GM18508 (cell line): ENCODE results near the gene GCN1.
A peak's percentile ranks its signal among the peaks of the same experiment; 100 is the strongest.

Source experiments
- ATAC-seq: cut with Tn5 transposase; IDR thresholded peaks from one replicate; pipeline ENCODE4 v1.9.1; 2021; ENCODE audit warnings: moderate number of reproducible peaks; ENCODE audit not compliant: insufficient read depth, unreplicated experiment

The GCN1 gene

DNA sequence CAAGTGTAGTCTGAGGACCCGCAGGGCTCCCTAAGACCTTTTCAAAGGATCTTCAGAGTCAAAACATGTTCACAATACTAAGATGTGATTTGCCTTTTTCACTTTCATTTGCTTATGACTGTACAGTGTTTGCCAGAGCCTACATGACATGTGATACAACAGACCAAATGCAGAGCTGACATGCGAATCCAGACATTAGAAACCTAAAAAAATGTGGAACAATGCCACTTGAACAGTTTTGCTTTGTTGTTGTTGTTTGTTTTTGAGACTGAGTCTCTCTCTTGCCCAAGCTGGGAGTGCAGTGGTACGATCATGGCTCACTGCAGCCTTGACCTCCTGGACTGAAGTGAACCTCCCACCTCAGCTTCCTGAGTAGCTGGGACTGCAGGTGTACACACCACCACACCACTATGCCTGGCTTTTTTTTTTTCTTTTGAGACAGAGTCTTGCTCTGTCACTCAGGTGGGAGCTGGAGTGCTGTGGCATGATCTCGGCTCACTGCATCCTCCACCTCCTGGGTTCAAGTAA is 72.7 kb downstream of the GCN1 start:
- no peak for ATAC-seq

DNA sequence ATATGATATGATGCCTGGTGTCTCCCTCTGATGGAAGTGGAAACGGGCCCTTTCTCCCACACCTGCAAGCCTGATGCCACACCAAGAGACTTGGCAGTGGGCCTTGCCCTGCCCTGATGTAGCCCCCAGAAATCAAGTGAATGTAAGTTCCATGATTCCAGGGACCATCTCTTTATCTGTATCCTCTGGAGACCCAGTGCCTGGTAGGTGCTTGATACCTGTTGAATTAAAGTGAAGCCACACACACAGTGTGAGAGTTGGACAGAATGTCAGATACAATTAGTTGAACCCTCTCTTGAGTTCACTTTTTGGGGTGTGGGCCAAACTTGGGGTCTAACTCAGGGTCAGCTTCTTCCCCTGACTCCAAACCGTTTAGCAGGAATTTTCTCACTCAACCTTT is 73.2 kb downstream of the GCN1 start:
- ATAC-seq = no peak

DNA sequence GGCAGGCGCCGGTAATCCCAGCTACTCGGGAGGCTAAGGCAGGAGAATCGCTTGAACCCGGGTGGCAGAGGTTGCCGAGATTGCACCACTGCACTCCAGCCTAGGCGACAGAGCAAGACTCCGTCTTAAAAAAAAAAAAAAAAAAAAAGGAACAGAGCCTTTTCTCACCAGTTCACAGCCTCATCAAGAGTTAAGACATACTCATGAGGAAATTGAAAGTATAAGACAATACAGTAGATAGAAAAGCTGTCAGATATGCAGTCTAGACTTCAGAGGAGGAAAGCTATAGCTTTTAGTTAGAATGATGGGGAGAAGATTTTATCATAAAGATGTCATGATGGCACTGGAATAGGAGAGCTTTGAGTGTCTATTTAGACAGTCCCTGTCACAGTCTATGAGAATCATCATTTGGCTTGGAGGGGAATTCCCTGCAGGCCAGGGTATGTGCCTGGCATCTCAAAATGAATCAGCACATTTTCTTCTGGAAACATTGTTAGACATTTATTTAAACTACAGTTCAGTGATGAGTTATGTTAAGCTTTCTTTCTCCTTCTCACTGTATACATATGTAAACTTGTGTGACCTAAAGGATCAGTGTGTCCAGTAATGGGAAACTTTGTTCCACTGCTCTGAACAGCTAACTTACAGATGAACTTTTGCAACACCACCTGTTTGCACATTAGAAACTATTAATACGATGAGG is 75.1 kb downstream of the GCN1 start:
- no peak for ATAC-seq

DNA sequence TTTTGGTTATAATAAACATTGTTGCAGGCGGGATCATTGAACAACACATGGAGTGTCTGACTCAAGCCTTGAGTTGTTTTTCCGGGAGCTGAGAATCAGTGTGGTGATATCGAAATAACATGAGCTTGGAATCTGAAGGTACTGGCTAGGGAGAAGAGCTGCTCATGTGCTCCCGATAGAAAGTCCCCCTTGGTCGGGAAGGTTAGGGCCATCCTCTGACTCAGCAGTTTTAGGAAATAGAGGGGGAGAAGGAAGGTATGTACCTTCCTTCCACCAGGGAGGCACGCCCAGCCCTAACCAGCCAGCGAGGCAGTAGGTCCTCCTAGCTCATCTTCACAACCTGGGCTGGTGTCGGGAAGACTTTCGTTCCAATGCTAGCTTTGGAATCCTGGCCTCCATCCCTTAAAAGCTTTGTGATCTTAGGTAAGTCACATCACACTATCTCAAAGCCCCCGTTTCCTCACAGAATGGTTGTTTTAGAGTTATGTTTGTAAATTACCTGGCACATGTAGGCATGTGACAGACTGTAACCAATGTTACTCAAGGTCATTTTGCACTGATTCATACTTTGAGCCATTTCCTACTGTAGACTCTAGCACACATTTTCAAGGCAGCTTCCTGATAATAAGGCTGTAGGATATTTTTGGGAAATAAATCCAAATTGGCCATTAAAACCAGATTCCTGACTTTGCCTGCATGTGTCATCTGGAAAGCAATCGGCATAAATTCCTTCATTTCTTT is 76.0 kb downstream of the GCN1 start:
- no peak for ATAC-seq

DNA sequence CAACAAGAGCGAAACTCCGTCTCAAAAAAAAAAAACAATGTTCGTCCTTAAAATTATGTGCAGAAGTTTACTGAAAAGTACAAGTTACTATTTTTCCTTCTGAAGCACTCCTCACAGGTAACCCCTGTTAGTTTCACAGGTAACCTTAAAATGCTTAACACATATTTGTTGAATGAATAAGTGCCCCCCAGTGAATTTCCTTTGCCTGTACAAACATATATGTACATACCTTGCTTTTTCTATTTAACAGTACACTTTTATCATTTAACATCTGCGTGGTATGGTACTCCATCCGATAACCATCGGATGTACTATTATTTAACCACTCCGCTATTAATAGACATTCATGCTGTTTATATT is 76.6 kb downstream of the GCN1 start:
- no peak for ATAC-seq

DNA sequence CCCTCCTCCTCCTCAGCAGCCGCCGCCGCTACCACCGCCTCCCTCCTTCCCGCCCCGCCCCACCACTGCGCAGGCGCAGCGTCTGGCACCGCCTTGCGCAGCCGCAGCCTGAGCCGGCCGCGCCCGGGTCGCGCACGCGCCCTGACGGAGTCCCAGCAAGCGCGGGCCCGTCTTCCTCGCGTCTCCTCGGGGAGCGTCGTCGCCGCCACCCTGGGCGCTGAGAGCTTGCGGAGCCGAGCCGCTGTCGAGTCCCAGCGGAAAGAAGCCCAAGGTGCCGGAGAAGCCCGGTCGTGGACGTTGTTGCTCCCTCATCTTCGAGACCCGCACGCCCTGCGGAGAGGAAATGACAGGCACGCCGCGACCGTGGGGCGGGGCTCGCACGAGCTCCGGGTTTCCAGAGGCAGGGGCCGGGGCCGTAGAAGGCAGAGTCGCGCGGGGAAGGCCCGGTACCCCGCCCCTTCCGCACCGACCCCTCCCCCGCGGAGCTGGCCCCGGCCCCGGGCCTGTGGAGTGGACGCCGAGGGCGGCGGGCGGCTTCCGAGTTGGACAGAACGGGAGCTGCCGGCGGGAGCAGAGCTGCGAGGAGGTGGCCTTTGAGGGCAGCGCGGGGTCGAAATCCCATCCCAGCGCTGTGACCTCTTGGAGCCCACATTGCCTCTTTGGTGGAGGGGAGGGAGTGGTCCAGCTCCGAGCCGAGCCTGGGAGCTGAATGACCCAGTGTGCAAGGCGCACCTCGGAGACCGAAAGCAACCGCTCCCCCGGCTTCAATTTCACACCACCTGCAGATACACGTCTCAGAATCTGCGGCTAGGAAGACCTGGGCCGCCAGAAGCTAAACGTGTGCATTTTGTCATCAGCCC is 77.5 kb downstream of the GCN1 start:
- no peak for ATAC-seq

DNA sequence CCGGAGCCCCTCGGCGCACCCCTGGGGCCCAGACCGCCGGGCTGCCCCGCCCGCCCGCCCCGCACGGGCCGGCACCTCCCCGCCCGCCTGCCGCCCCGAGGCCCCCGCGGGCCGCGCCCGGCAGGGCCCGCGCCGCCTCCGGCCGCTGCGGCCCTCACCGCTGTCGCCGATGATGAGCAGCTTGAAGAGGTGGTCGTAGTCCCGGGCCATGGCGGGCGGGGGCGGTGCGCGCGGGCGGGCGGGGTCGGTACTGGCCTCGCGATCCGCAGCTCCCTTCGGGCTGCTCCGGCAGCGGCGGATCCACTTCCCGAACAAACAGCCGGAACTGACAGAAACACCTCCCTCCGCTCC is 78.1 kb downstream of the GCN1 start, which contains the start of gene RAB35:
Gene RAB35 (minus strand): TSS at position 313 of the 351 bp plus-strand sequence. CDS start 103 bp downstream, at position 210.
- no peak for ATAC-seq

DNA sequence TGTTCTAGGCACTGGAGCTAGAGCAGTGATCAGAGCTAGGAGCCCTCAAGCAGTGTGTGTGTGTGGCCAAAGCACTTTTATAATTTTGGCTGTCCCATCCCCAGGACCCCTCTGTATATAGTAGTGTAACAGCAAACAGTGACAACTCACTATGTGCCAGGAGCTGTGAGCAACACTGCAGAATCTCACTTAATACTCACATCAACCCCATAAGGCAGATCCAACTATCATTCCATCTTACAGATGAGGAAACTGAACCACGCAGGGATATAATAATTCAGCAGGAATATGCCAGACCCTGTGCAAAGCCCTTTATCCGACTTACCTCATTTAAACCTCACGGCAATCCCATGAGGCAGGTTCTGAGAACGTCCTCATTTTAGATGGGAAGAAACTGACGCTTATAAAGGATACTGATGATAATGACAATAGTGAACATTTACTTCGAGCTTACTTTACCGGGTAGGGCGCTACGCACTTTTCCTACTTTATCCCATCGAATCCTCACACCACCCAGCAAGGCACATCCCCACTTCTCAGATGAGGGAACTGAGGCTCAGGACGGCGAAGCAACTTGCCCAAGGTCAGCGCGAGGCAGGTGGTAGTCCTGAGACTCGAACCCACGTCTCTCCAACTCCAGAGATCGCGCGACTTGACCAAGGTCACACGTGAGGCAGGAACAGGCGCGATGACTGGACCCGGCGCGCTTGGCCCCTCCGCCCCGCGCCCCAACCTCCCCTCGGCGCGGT is 78.6 kb downstream of the GCN1 start:
- no peak for ATAC-seq

DNA sequence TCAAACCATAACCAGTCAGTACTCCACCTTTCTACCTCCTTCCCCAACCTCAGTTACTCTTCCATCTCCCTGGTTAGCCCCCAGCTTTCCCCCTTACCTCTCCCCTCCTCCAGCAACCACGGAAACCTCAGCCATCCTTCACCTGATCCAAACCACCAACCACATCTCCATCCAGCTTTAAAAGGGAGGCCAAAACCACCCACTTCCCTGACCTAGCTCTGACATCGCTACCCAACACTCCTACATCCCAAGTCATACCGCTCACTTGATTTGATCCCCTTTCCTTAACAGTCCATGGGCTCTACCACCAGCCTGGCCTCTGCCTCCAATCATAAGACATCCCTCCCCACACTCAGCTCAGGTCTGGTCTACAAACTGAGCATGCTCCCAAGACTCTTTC is 79.4 kb downstream of the GCN1 start:
- no peak for ATAC-seq

DNA sequence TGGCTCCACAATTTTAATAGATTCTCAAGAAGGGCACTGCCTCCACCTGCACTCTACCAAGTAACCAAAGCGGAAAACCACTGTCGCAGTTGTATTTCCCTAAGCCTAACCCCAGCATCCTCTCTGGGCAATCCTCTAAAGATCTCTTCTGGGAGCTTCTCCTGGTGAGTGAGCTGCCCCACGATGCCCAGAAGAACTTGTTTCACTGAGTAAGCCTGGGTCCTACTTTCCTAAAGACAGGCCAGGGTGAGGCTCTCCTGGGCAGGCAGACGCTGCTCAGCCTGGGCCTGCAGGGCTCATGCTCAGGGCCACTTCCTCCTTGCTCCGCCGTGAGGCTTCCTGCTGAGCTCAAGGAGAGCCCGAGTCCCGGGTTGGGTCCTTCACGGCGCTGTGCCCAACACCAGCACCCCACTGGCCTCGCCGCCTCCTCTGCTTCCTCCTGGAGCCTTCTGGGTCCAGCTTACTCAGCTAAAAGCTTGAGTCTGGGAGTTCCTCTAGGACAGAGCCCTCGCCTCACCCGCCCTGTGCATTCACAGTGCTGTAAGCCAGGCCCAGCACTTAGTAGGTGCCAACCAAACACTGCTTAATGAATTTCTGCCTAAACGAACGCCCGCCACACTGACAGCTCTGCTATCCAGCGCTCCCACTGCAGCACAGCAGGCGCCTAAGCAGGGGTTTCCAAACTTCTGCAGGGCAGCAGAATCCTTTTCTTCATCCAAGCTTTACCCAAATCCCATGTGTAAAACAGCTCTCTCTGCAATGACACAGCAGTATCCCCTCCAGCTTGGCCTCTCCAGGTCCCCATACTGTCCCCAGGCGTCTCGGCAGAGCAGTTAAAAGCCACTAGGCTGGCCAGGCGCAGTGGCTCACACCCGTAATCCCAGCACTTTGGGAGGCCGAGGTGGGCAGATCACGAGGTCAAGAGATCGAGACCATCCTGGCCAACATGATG is 83.7 kb downstream of the GCN1 start:
- peak; percentile 50 for ATAC-seq

DNA sequence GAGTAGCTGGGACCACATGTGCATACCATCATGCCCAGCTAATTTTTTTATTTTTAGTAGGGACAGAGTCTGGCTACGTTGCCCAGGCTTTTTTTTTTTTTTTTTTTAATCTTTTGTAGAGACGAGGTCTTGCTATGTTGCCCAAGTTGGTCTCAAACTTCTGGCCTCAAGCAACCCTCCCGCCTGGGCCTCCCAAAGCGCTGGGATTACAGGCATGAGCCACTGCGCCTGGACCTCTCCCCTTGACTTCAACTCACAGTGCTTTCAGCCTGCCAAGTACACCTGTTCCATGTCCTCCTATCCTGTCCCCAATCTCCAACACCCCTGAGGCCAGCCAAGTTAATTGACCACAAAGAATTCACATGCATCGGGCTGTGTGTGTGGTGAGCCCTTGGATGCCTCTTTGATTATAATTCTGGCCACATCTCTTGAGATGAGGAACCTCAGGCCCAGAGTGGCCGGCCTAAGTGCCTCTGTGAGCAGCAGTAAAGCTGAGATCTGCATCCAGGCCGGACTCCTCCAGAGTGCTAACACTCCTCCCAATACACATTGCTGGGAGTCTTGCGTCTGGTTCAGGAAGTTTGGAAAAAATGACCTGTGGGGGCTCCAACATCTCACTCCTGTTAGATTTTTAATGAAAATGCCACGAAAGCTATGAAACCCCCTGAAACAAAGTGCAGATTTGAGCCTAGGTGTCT is 84.8 kb downstream of the GCN1 start:
- ATAC-seq = no peak

DNA sequence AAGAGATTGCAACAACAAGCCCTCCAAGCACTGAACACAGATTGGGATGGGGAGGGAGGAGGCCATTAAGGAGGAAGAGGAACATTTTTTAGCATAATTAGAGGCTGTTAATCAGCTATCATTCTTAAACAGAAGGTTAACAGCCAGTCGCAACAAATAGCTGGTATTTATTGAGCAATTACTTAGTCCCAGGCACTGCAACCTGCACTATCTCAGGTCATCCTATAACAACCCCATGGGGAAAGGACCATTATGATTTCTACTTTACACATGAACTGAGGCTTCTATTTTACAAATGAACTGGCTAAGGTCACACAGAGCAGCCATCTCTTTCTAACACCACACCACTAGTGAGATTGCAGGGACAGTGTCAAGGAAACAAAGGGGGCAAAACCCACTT is 88.4 kb downstream of the GCN1 start:
- no peak for ATAC-seq

DNA sequence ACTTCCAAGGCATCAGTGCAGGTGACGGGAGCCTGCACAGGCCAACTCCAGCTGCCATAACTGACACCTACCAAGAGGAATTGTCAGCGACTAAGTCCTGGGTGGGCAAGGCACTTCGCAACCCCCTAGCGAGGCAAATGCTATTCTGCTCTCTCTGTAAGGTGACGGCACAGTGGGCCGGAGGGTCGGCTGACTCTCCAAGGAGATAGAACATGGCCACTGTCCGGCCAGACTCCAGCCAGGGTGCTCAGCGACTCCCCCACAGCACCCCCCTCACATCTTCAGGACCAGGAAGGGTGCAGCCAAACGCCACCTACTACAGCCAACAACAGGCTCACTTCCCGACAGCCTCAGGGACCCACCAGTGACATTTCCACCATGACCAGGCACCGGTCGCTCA is 91.1 kb downstream of the GCN1 start:
- ATAC-seq = no peak

DNA sequence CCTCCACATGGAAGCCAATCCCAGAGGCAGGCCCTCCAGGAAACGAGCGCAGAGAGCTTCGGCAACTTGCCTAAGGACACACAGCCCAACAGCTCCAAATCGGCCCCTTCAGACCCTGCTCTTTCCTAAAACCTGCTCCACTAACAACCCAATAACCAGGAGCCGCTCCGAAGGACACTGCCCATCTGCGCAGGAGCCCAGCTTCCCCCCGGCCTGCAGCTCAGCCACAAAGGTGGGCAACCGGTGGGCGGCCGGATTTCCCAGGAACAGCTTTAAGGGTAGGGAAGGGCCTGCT is 91.5 kb downstream of the GCN1 start:
- no peak for ATAC-seq

DNA sequence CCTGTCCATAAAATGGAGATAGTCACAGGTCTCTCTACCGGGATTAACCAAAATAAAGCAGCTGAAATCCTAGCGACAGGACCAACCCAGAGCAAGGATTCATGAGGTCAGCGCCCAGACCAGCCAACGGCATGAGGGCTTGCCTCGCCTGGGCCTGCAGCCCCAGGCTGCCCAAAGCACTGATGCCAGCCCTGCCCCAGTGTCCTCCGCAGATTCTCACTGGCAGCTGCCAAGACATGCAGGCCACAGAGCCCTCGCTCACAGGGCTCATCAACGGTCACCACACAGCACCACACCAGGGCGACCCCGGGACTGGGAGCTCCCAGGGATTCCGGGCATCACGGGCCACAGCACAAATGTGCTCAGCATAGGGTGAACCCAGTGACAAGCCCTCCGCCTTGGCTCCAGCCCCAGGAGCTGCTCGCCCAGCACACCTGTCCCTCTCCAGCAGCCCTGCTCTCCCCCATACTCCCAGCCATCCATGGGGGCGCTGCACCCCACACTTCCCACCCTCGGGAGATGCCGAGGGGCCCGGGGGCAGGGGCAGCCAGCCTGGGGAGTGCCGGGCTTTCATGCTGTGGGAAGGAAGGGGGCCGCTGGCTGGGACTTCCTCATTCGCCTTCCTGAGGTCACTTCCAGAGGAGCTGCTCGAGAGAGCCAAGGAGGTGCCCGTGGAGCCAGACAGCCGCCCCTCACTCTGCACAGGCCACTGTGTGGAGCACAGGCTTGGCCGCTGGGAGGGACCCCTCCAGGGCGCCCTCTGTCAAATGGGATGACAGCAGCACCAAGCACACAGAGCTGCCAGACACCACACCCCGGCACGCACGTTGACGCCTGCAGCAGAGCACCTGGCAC is 92.1 kb downstream of the GCN1 start:
- ATAC-seq = no peak

DNA sequence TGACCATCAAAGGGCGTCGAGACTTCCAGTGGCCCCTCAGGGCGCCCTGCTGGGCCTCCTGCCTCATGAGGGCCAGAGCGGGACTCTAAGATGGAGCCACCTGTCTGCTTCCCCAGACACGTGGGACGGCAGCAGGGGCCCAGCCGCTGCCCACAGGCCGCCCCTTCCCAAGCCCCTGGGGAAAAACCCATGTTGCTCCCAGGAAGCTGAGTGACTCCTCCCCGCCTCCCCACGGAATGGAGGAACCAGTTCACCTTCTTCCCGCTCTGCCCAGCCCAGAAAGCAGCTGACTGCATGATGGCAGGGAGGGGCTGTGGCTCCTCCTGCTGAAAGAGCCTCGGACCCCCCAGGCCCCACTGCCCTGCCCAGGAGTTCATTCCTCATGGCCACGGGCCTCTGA is 92.9 kb downstream of the GCN1 start:
- no peak for ATAC-seq

DNA sequence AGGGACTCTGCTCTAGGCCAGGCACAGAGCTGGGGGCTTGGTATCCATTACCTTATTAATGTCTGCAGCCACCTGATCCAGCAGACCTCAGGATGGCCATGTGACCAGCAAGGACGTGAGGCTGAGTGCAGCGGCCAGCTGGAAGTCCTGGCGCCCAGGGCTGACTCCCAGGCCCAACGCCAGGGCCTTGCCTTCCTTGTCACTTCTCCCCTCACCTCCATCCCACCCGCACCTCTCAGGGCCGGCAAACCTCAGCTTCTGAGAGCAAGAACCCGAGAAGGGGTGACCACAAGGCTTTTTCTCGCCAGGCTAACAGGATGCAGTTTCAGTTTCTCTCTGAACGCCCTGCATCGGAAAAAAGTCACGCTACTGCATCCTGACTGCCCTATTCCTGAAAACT is 93.3 kb downstream of the GCN1 start:
- no peak for ATAC-seq

DNA sequence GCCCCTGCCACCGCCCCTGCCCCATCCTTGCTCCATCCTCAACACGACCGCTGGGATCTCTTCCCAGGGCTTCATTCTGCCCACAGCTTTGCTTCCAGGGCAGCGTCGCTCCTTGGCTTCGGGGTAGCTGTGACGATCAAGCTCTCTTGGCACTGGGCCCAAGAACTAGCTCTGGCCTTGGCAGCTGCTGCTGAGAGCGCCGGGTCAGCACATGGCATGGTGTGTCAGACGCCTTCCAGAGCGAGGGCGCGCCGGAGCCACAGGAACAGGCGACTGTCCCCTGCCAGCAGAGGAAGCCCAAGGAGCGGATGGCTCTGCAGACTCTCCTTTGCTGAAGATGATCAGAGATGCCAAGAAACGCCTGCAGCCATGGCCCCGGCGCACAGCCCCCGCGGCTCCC is 93.9 kb downstream of the GCN1 start:
- ATAC-seq = no peak
